Liver (tissue), 9 donors: Measurements from ENCODE around the gene AMPD3. TPM values are rescaled to one million over a fixed set of nuclear protein-coding genes. Genes with fewer than 3 reads are reported as not detected.

ENCODE experiments used
- DNase-seq: peaks from one replicate; pipeline ENCODE4 v3.0.0-alpha.2; 2017; ENCODE audit warnings: low spot score
- H3K27ac ChIP-seq, 2 donors: one replicate each; pipeline ENCODE4 v1.7.0; 2013; ENCODE audit warnings: inconsistent platforms in 2 of 2, low read length in 2 of 2, control low read depth in 1 of 2, low read depth in 1 of 2, mild to moderate bottlenecking in 1 of 2
- H3K27me3 ChIP-seq, 4 donors: one replicate each; pipeline versions ENCODE4 v1.6.1 to v1.7.0; 2013; ENCODE audit warnings: low read length in 3 of 4, inconsistent platforms in 1 of 4, mild to moderate bottlenecking in 1 of 4, moderate library complexity in 1 of 4; ENCODE audit not compliant: control insufficient read depth in 4 of 4, insufficient read depth in 4 of 4
- H3K36me3 ChIP-seq, 4 donors: one replicate each; pipeline versions ENCODE4 v1.6.1 to v1.7.0; 2013; ENCODE audit warnings: low read length in 3 of 4, mild to moderate bottlenecking in 3 of 4, low read depth in 1 of 4, moderate library complexity in 1 of 4; ENCODE audit not compliant: control insufficient read depth in 4 of 4, insufficient read depth in 3 of 4
- H3K4me1 ChIP-seq, 4 donors: one replicate each; pipeline versions ENCODE4 v1.6.1 to v1.7.0; 2013; ENCODE audit warnings: low read length in 3 of 4, mild to moderate bottlenecking in 3 of 4, moderate library complexity in 1 of 4; ENCODE audit not compliant: control insufficient read depth in 4 of 4, insufficient read depth in 4 of 4
- H3K4me3 ChIP-seq, 3 donors: one replicate each; pipeline versions ENCODE4 v1.6.1 to v1.7.0; 2013; ENCODE audit warnings: low read length in 3 of 3, control low read depth in 1 of 3, low read depth in 1 of 3, mild to moderate bottlenecking in 1 of 3
- H3K9ac ChIP-seq, 2 donors: one replicate each; pipeline ENCODE4 v1.7.0; 2013; ENCODE audit warnings: low read length in 2 of 2, mild to moderate bottlenecking in 2 of 2, moderate library complexity in 2 of 2, control low read depth in 1 of 2, low read depth in 1 of 2
- H3K9me3 ChIP-seq, 4 donors: one replicate each; pipeline versions ENCODE4 v1.6.1 to v1.7.0; 2013; ENCODE audit warnings: low read length in 3 of 4; ENCODE audit not compliant: control insufficient read depth in 4 of 4
- ATF3 ChIP-seq: IDR thresholded peaks from 2 replicates; pipeline ENCODE4 v1.6.1; 2016; ENCODE audit warnings: antibody characterized with exemption
- EGR1 ChIP-seq, 2 donors: IDR thresholded peaks; 2 replicates each; pipeline ENCODE4 v1.6.1; 2016 to 2018; ENCODE audit warnings: antibody characterized with exemption in 2 of 2, low read depth in 2 of 2
- FOXA1 ChIP-seq: IDR thresholded peaks from 2 replicates; pipeline ENCODE4 v1.6.1; 2016; ENCODE audit warnings: antibody characterized with exemption
- FOXA2 ChIP-seq: IDR thresholded peaks from 2 replicates; pipeline ENCODE4 v1.6.1; 2016; ENCODE audit warnings: antibody characterized with exemption
- GABPA ChIP-seq, 2 donors: IDR thresholded peaks in 1 of 2; conservative IDR thresholded peaks in 1 of 2; 2 replicates each; pipeline ENCODE4 v1.6.1; 2016; ENCODE audit warnings: antibody characterized with exemption in 2 of 2, mild to moderate bottlenecking in 1 of 2, moderate library complexity in 1 of 2
- HNF4A ChIP-seq, 2 donors: conservative IDR thresholded peaks; 2 replicates each; pipeline ENCODE4 v1.6.1; 2016; ENCODE audit warnings: antibody characterized with exemption in 2 of 2, mild to moderate bottlenecking in 2 of 2
- HNF4G ChIP-seq: IDR thresholded peaks from 2 replicates; pipeline ENCODE4 v1.6.1; 2016; ENCODE audit warnings: antibody characterized with exemption
- JUND ChIP-seq, 2 donors: IDR thresholded peaks; 2 replicates each; pipeline ENCODE4 v1.6.1; 2016; ENCODE audit warnings: antibody characterized with exemption in 2 of 2
- MAX ChIP-seq: IDR thresholded peaks from 2 replicates; pipeline ENCODE4 v1.6.1; 2016; ENCODE audit warnings: antibody characterized with exemption
- NR2F2 ChIP-seq: IDR thresholded peaks from 2 replicates; pipeline ENCODE4 v1.6.1; 2016; ENCODE audit warnings: antibody characterized with exemption
- REST ChIP-seq: IDR thresholded peaks from 2 replicates; pipeline ENCODE4 v1.6.1; 2016; ENCODE audit warnings: antibody characterized with exemption, mild to moderate bottlenecking
- RXRA ChIP-seq, 2 donors: IDR thresholded peaks; 2 replicates each; pipeline ENCODE4 v1.6.1; 2017 to 2018; ENCODE audit warnings: antibody characterized with exemption in 2 of 2, mild to moderate bottlenecking in 1 of 2
- SP1 ChIP-seq: IDR thresholded peaks from 2 replicates; pipeline ENCODE4 v1.6.1; 2018; ENCODE audit warnings: antibody characterized with exemption, mild to moderate bottlenecking
- TAF1 ChIP-seq: conservative IDR thresholded peaks from 2 replicates; pipeline ENCODE4 v1.6.1; 2016; ENCODE audit warnings: antibody characterized with exemption, mild to moderate bottlenecking
- YY1 ChIP-seq: IDR thresholded peaks from 2 replicates; pipeline ENCODE4 v1.6.1; 2016; ENCODE audit warnings: antibody characterized with exemption, mild to moderate bottlenecking
- WGBS: extraction: QIAGEN DNeasy Blood & Tissue Kit; methylation state at CpG from one replicate; pipeline ENCODE4 v1.1.7; 2013; 5-methylcytosine and 5-hydroxymethylcytosine counted together
- polyA plus RNA-seq, 2 donors: library from polyadenylated mRNA; stranded (reverse) in 1 of 2; unstranded in 1 of 2; fragments of 200-250 nt in 1 of 2; fragments of >200 nt in 1 of 2; fragmentation: Nextera tagmentation in 1 of 2; extraction: Ambion mirVana in 1 of 2; gene quantifications; one replicate each; pipeline versions ENCODE4 v1.2.1 to v1.2.3, GENCODE V29; 2013 to 2015
- total RNA-seq, 2 donors: library from RNA; depleted of rRNA; stranded (reverse); fragments of >200 nt; gene quantifications; one replicate each; pipeline ENCODE4 v1.2.3, GENCODE V29; 2014
- donor health status: healthy.
- donor health status: healthy.
- donor health status: healthy.
- donor health status: healthy.
- donor health status: healthy.

Gene AMPD3
- total and polyA plus RNA-seq, 4 donors, result 0.40 to 7.4 (median 1.1) TPM

- no peaks in the 10 kb centered on the region for H3K27me3 ChIP-seq
- no peak overlapping the region for H3K27ac ChIP-seq
These were observed 13.2 kb upstream of the AMPD3 start for GRCh38 chr11:10441652-10442503.

GRCh38 chr11:10443152-10443551, 11.9 kb upstream of the AMPD3 start:
- Histone ChIP-seq H3K36me3 (no peaks in the 10 kb centered on the region), H3K4me3 (no peak overlapping the region), H3K27me3 (no peaks in the 10 kb centered on the region), H3K9ac (no peak overlapping the region), H3K4me1 (no peaks in the 10 kb centered on the region), H3K27ac (no peak overlapping the region), H3K9me3 (no peaks in the 10 kb centered on the region)
- TF ChIP-seq FOXA1, result no peak
- no peak for TF ChIP-seq HNF4A (conservative IDR thresholded peaks at IDR 0.05)
- TF ChIP-seq GABPA (IDR thresholded peaks at IDR 0.05 in 1 of 2, conservative IDR thresholded peaks at IDR 0.05 in 1 of 2), result no peak
- no peak for TF ChIP-seq NR2F2
- TF ChIP-seq HNF4G, result no peak
- TF ChIP-seq JUND (IDR thresholded peaks at IDR 0.05), result no peak
- TF ChIP-seq FOXA2, result no peak
- TF ChIP-seq SP1, result no peak
- TF ChIP-seq REST, result no peak
- no peak for DNase-seq
- WGBS, result 92% methylated on average over 7 of the region's 7 CpGs

More at GRCh38 chr11:10441652-10442503, 13.2 kb upstream of the AMPD3 start:
- no peak overlapping the region for H3K9ac ChIP-seq
- H3K4me1 ChIP-seq, result no peaks in the 10 kb centered on the region
- WGBS, result 86% methylated on average over 8 of the region's 8 CpGs
- no peaks in the 10 kb centered on the region for H3K9me3 ChIP-seq
- no peak overlapping the region for H3K4me3 ChIP-seq
- TF ChIP-seq RXRA (IDR thresholded peaks at IDR 0.05), result no peak
- no peak for DNase-seq
- H3K36me3 ChIP-seq, result no peaks in the 10 kb centered on the region

- no peak overlapping the region for H3K9ac ChIP-seq
- no peaks in the 10 kb centered on the region for H3K36me3 ChIP-seq
- no peak for TF ChIP-seq ATF3
- no peak for TF ChIP-seq EGR1 (IDR thresholded peaks at IDR 0.05; ENCODE audit: low read depth in 2 of 2)
- no peak for TF ChIP-seq REST
- TF ChIP-seq NR2F2, result no peak
- no peak for TF ChIP-seq MAX
- no peak for TF ChIP-seq HNF4G
- TF ChIP-seq HNF4A (conservative IDR thresholded peaks at IDR 0.05), result no peak
- no peak for TF ChIP-seq FOXA1
- TF ChIP-seq TAF1, result no peak
- TF ChIP-seq JUND (IDR thresholded peaks at IDR 0.05), result no peak
- TF ChIP-seq YY1, result no peak
- no peak for TF ChIP-seq GABPA (IDR thresholded peaks at IDR 0.05 in 1 of 2, conservative IDR thresholded peaks at IDR 0.05 in 1 of 2)
- WGBS, result 90% methylated on average over 4 of the region's 4 CpGs
- no peaks in the 10 kb centered on the region for H3K27me3 ChIP-seq
- no peak for DNase-seq
- H3K27ac ChIP-seq, result no peak overlapping the region
- no peaks in the 10 kb centered on the region for H3K4me1 ChIP-seq
- no peaks in the 10 kb centered on the region for H3K9me3 ChIP-seq
- H3K4me3 ChIP-seq, result no peak overlapping the region
These were observed 11.3 kb upstream of the AMPD3 start for GRCh38 chr11:10443721-10444235.
